OCI-LY3 (cell line): ENCODE data around the gene DR1.

ENCODE experiments used
- H2AFZ ChIP-seq: fragments of 200-600, 300-600 bp; shearing (Covaris generic); 2 replicates; pipeline ENCODE4 v1.6.0; 2014; ENCODE audit warnings: antibody characterized with exemption, low read depth, low read length
- H3K27ac ChIP-seq: fragments of 200-600, 300-600 bp; sonication (generic); 2 replicates; pipeline ENCODE4 v1.5.1; 2014; ENCODE audit warnings: mild to moderate bottlenecking, low read length, moderate library complexity, mixed read lengths
- H3K27me3 ChIP-seq: fragments of 200-600, 300-600 bp; sonication (generic); 2 replicates; pipeline ENCODE4 v1.6.1; 2014; ENCODE audit warnings: low read depth, low read length, mixed read lengths
- H3K36me3 ChIP-seq: fragments of 200-600, 300-600 bp; sonication (generic); replicated peaks from 2 replicates; pipeline ENCODE3; 2014; ENCODE audit warnings: low read depth, low read length, mixed read lengths
- H3K4me1 ChIP-seq: fragments of 300-600, 200-600 bp; sonication (generic); 2 replicates; pipeline ENCODE4 v1.6.1; 2014; ENCODE audit warnings: low read length, mixed read lengths
- H3K4me2 ChIP-seq: fragments of 200-600, 300-600 bp; sonication (generic); 2 replicates; pipeline ENCODE4 v1.6.1; 2014; ENCODE audit warnings: low read length, mixed read lengths
- H3K4me3 ChIP-seq: fragments of 300-600, 200-600 bp; sonication (generic); 2 replicates; pipeline ENCODE4 v1.5.1; 2014; ENCODE audit warnings: antibody characterized with exemption, mild to moderate bottlenecking, low read length, moderate library complexity
- H3K79me2 ChIP-seq: fragments of 300-600, 200-600 bp; shearing (Covaris generic); 2 replicates; pipeline ENCODE4 v1.6.1; 2014; ENCODE audit warnings: mild to moderate bottlenecking, low read length, mixed read lengths
- H3K9ac ChIP-seq: fragments of 300-600, 200-600 bp; shearing (Covaris generic); 2 replicates; pipeline ENCODE4 v1.6.0; 2014; ENCODE audit warnings: mild to moderate bottlenecking, low read length, moderate library complexity
- H3K9me3 ChIP-seq: fragments of 200-600, 300-600 bp; shearing (Covaris generic); 2 replicates; pipeline ENCODE4 v1.6.1; 2014; ENCODE audit warnings: low read length, mixed read lengths; ENCODE audit not compliant: insufficient read depth
- H4K20me1 ChIP-seq: fragments of 200-600, 300-600 bp; sonication (generic); 2 replicates; pipeline ENCODE4 v1.6.1; 2016; ENCODE audit warnings: low read length, mixed read lengths; ENCODE audit not compliant: insufficient read depth
- CTCF ChIP-seq: fragments of 200-600, 300-600 bp; sonication (generic); IDR thresholded peaks from 2 replicates; pipeline ENCODE4 v1.5.1; 2014; ENCODE audit warnings: antibody characterized with exemption, low read length, low read depth
- EZH2phosphoT487 ChIP-seq: fragments of 200-600 bp; shearing (Covaris generic); IDR thresholded peaks from 2 replicates; pipeline ENCODE4 v1.6.1; 2018; ENCODE audit warnings: antibody characterized with exemption, mixed run types, low read depth

Gene DR1

GRCh38 chr1:93411000-93411399 is 65.3 kb downstream of the DR1 start:
- Histone ChIP-seq H3K4me1 (peaks cover 11% of the 10 kb centered on the region), H4K20me1 (no peaks in the 10 kb centered on the region), H3K4me3 (no peak overlapping the region), H3K27me3 (no peaks in the 10 kb centered on the region), H3K9me3 (no peaks in the 10 kb centered on the region), H3K79me2 (no peaks in the 10 kb centered on the region), H3K9ac (no peak overlapping the region), H3K4me2 (no peak overlapping the region), H2AFZ (no peak overlapping the region), H3K27ac (no peak overlapping the region), H3K36me3 (no peaks in the 10 kb centered on the region)
- no peak for TF ChIP-seq EZH2phosphoT487
- TF ChIP-seq CTCF: no peak

- H3K79me2 ChIP-seq: no peaks in the 10 kb centered on the region
- H3K36me3 ChIP-seq: no peaks in the 10 kb centered on the region
- no peak overlapping the region for H3K27ac ChIP-seq
- H3K27me3 ChIP-seq: no peaks in the 10 kb centered on the region
- H3K4me3 ChIP-seq: peak overlapping the region; percentile 27
- peaks cover 11% of the 10 kb centered on the region for H3K4me1 ChIP-seq
- no peak overlapping the region; the same call in 1 of the 2 replicates for H2AFZ ChIP-seq
- no peaks in the 10 kb centered on the region for H3K9me3 ChIP-seq
- H3K4me2 ChIP-seq: peak overlapping the region; percentile 35
- no peaks in the 10 kb centered on the region for H4K20me1 ChIP-seq
- H3K9ac ChIP-seq: no peak overlapping the region
- no peak for TF ChIP-seq CTCF
- no peak for TF ChIP-seq EZH2phosphoT487
These were observed 69.0 kb downstream of the DR1 start for GRCh38 chr1:93414749-93415148.

- Histone ChIP-seq H3K4me2 (peak overlapping the region; percentile 35), H3K27ac (no peak overlapping the region), H3K79me2 (no peaks in the 10 kb centered on the region), H3K4me1 (peaks cover 11% of the 10 kb centered on the region), H2AFZ (no peak overlapping the region), H3K9ac (no peak overlapping the region), H3K4me3 (peak overlapping the region; percentile 27), H3K9me3 (no peaks in the 10 kb centered on the region), H4K20me1 (no peaks in the 10 kb centered on the region), H3K27me3 (no peaks in the 10 kb centered on the region), H3K36me3 (no peaks in the 10 kb centered on the region)
- no peak for TF ChIP-seq CTCF
- TF ChIP-seq EZH2phosphoT487: no peak
These were observed 69.6 kb downstream of the DR1 start for GRCh38 chr1:93415296-93415695.

- H3K9ac ChIP-seq: no peak overlapping the region
- TF ChIP-seq EZH2phosphoT487: no peak
- TF ChIP-seq CTCF: no peak
- H3K9me3 ChIP-seq: no peaks in the 10 kb centered on the region
These were observed 70.5 kb downstream of the DR1 start for GRCh38 chr1:93416183-93416582.

More at GRCh38 chr1:93416183-93416582, 70.5 kb downstream of the DR1 start:
- Histone ChIP-seq H3K27ac (no peak overlapping the region), H3K4me2 (no peak overlapping the region), H2AFZ (no peak overlapping the region), H3K4me1 (peaks cover 11% of the 10 kb centered on the region), H3K79me2 (no peaks in the 10 kb centered on the region), H3K27me3 (no peaks in the 10 kb centered on the region), H3K4me3 (no peak overlapping the region), H4K20me1 (no peaks in the 10 kb centered on the region), H3K36me3 (no peaks in the 10 kb centered on the region)
